NB4 (cell line): Measurements from ENCODE around the gene CRYBB3.

ENCODE experiments used
- MYC ChIP-seq: IDR thresholded peaks from 2 replicates; pipeline ENCODE4 v1.6.1; 2011; ENCODE audit warnings: low read depth, low read length
- POLR2A ChIP-seq: IDR thresholded peaks from 2 replicates; pipeline ENCODE4 v1.6.1; 2011; ENCODE audit warnings: mild to moderate bottlenecking; ENCODE audit not compliant: insufficient read length; ENCODE audit errors: extremely low read depth
- TF ChIP-seq, protein P1 (sequence below): IDR thresholded peaks from one replicate; pipeline ENCODE4 v1.5.1; 2012; ENCODE audit warnings: low read depth, low read length
- TF ChIP-seq, protein P2 (sequence below): IDR thresholded peaks from 2 replicates; pipeline ENCODE4 v1.6.1; 2011; ENCODE audit warnings: low read depth, low read length

DNA sequence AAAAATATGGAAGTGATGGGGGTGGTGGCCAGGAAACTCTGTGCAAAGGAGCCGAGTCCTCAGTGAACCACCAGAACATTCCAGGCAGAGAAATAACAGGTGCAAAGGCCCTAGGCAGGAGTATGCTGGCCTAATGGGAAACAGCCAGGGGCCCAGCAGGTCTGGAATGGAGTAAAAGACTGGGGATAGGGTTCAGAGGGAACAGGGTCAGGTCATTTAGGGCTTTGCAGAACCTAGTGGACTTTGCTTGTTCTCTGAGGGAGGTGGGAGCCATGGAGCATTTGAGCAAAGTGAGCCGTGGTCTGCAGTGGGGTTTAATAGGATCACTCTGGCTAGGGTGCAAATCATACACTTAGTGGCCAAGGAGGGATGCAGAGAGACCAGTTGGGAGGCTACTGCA is 8.7 kb downstream of the CRYBB3 start:
- TF ChIP-seq, protein P1, sequence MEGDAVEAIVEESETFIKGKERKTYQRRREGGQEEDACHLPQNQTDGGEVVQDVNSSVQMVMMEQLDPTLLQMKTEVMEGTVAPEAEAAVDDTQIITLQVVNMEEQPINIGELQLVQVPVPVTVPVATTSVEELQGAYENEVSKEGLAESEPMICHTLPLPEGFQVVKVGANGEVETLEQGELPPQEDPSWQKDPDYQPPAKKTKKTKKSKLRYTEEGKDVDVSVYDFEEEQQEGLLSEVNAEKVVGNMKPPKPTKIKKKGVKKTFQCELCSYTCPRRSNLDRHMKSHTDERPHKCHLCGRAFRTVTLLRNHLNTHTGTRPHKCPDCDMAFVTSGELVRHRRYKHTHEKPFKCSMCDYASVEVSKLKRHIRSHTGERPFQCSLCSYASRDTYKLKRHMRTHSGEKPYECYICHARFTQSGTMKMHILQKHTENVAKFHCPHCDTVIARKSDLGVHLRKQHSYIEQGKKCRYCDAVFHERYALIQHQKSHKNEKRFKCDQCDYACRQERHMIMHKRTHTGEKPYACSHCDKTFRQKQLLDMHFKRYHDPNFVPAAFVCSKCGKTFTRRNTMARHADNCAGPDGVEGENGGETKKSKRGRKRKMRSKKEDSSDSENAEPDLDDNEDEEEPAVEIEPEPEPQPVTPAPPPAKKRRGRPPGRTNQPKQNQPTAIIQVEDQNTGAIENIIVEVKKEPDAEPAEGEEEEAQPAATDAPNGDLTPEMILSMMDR, result no peak
- TF ChIP-seq MYC (no peak), POLR2A (no peak)
- TF ChIP-seq, protein P2, sequence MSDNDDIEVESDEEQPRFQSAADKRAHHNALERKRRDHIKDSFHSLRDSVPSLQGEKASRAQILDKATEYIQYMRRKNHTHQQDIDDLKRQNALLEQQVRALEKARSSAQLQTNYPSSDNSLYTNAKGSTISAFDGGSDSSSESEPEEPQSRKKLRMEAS, result no peak
